SK-N-SH treated with all-trans-retinoic acid at 6 μM for 48 hours (cell line): ENCODE measurements around the gene RYK.
"Not testable (repeated sequence)": the region's sequence is repeated elsewhere in the genome, so short reads cannot be mapped to it uniquely, and the experiment has no call there.

Experiments
- ATAC-seq: fragments of 200-7000 bp; cut with Tn5 transposase; 3 replicates; pipeline ENCODE4 v1.9.1; 2020; ENCODE audit warnings: mild to moderate bottlenecking, moderate library complexity
- ARNTL ChIP-seq: fragments of 450-650 bp; formaldehyde crosslinking; IDR thresholded peaks from 2 replicates; pipeline ENCODE4 v1.5.0; 2020; ENCODE audit warnings: low read depth, mild to moderate bottlenecking, moderate library complexity, borderline replicate concordance
- BACH2 ChIP-seq: fragments of 250-450 bp; sonication (Bioruptor Pico); IDR thresholded peaks from 2 replicates; pipeline ENCODE4 v1.9.0; 2021; ENCODE audit warnings: mild to moderate bottlenecking, borderline replicate concordance
- CSDC2 ChIP-seq: fragments of 250-450 bp; sonication (Bioruptor Pico); IDR thresholded peaks from 2 replicates; pipeline ENCODE4 v1.5.0; 2020; ENCODE audit warnings: mild to moderate bottlenecking, moderate library complexity
- ESRRG ChIP-seq: fragments of 250-450 bp; sonication (Bioruptor Pico); IDR thresholded peaks from 2 replicates; pipeline ENCODE4 v1.6.1; 2021; ENCODE audit warnings: mild to moderate bottlenecking
- GLIS3 ChIP-seq: fragments of 250-450 bp; sonication (Bioruptor Pico); IDR thresholded peaks from 2 replicates; pipeline ENCODE4 v1.5.0; 2020; ENCODE audit warnings: mild to moderate bottlenecking, moderate library complexity
- ISL1 ChIP-seq: fragments of 250-450 bp; sonication (Bioruptor Pico); IDR thresholded peaks from 2 replicates; pipeline ENCODE4 v2.1.2; 2022; ENCODE audit warnings: mild to moderate bottlenecking, moderate library complexity
- OSR1 ChIP-seq: fragments of 250-450 bp; sonication (Bioruptor Pico); IDR thresholded peaks from 2 replicates; pipeline ENCODE4 v1.8.0; 2022; ENCODE audit warnings: moderate library complexity, mild to moderate bottlenecking, inconsistent platforms
- PPARA ChIP-seq: fragments of 250-450 bp; sonication (Bioruptor Pico); IDR thresholded peaks from 2 replicates; pipeline ENCODE4 v1.5.0; 2020; ENCODE audit warnings: mild to moderate bottlenecking, borderline replicate concordance
- RARB ChIP-seq: fragments of 250-450 bp; sonication (Bioruptor Pico); IDR thresholded peaks from 2 replicates; pipeline ENCODE4 v1.8.0; 2021; ENCODE audit warnings: mild to moderate bottlenecking, moderate library complexity
- SNAI2 ChIP-seq: fragments of 250-450 bp; sonication (Bioruptor Pico); IDR thresholded peaks from 2 replicates; pipeline ENCODE4 v1.5.0; 2020; ENCODE audit warnings: mild to moderate bottlenecking, moderate library complexity
- TCF4 ChIP-seq: fragments of 250-450 bp; sonication (Bioruptor Pico); IDR thresholded peaks from 2 replicates; pipeline ENCODE4 v1.8.0; 2021; ENCODE audit warnings: mild to moderate bottlenecking, moderate library complexity, borderline replicate concordance
- TOX ChIP-seq: fragments of 250-450 bp; sonication (Bioruptor Pico); IDR thresholded peaks from 2 replicates; pipeline ENCODE4 v1.8.0; 2021; ENCODE audit warnings: mild to moderate bottlenecking, moderate library complexity, borderline replicate concordance
- ZC3H10 ChIP-seq: fragments of 250-450 bp; sonication (Bioruptor Pico); IDR thresholded peaks from 2 replicates; pipeline ENCODE4 v1.5.1; 2021; ENCODE audit warnings: mild to moderate bottlenecking, moderate library complexity
- ZFP3 ChIP-seq: fragments of 250-450 bp; sonication (Bioruptor Pico); IDR thresholded peaks from 2 replicates; pipeline ENCODE4 v1.5.0; 2020; ENCODE audit warnings: mild to moderate bottlenecking, moderate library complexity
- ZFP30 ChIP-seq: fragments of 450-650 bp; formaldehyde crosslinking; IDR thresholded peaks from 2 replicates; pipeline ENCODE4 v1.5.0; 2022; ENCODE audit warnings: mild to moderate bottlenecking, moderate library complexity
- ZNF565 ChIP-seq: fragments of 450-650 bp; formaldehyde crosslinking; conservative IDR thresholded peaks from 2 replicates; pipeline ENCODE4 v1.5.0; 2020; ENCODE audit warnings: low read depth, mild to moderate bottlenecking, moderate library complexity
- ZNF70 ChIP-seq: fragments of 450-650 bp; formaldehyde crosslinking; IDR thresholded peaks from 2 replicates; pipeline ENCODE4 v1.5.0; 2020; ENCODE audit warnings: mild to moderate bottlenecking, moderate library complexity
- ZNF8 ChIP-seq: fragments of 450-650 bp; formaldehyde crosslinking; IDR thresholded peaks from 2 replicates; pipeline ENCODE4 v1.5.0; 2020; ENCODE audit warnings: mild to moderate bottlenecking, moderate library complexity
- TF ChIP-seq, protein P1 (sequence below): fragments of 250-450 bp; sonication (Bioruptor Pico); IDR thresholded peaks from 2 replicates; pipeline ENCODE4 v1.8.0; 2021; ENCODE audit warnings: low read depth, mild to moderate bottlenecking, moderate library complexity, borderline replicate concordance
- TF ChIP-seq, protein P2 (sequence below): fragments of 250-450 bp; sonication (Bioruptor Pico); IDR thresholded peaks from 2 replicates; pipeline ENCODE4 v1.5.1; 2020; ENCODE audit warnings: low read depth, mild to moderate bottlenecking, moderate library complexity
- TF ChIP-seq, protein P3 (sequence below): fragments of 250-450 bp; sonication (Bioruptor Pico); IDR thresholded peaks from 2 replicates; pipeline ENCODE4 v1.8.0; 2020; ENCODE audit warnings: mild to moderate bottlenecking, moderate library complexity, borderline replicate concordance
- TF ChIP-seq, protein P4 (sequence below): fragments of 250-450 bp; sonication (Bioruptor Pico); IDR thresholded peaks from 2 replicates; pipeline ENCODE4 v1.5.1; 2021; ENCODE audit warnings: mild to moderate bottlenecking, moderate library complexity

Gene RYK

DNA sequence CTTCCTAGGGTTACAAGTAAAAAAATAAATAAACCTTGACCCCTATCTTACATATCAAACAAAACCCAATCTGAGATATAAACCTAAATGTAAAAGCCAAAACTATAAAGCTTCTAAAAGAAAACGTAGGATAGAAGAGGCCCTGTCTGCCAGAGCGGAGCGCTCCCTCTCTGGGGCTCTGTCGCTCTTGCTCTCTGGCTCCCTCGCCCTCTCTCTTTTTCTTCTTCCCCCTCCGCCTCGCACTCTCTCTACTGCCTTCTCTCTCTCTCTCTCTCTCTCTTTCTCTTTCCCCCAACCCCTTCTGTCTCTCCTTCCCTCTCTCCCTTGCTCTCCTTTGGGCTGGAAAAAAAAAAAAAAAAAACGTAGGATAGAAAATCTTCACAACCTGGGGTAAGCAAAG lies 21.6 kb downstream of the RYK start:
- no peak for ATAC-seq
- TF ChIP-seq CSDC2 (no peak), ZFP3 (no peak), ARNTL (CRISPR knock-in tag) (no peak), TCF4 (CRISPR knock-in tag) (no peak), BACH2 (no peak), PPARA (CRISPR knock-in tag) (no peak), ZNF565 (CRISPR knock-in tag) (no peak)
- TF ChIP-seq, protein P1, sequence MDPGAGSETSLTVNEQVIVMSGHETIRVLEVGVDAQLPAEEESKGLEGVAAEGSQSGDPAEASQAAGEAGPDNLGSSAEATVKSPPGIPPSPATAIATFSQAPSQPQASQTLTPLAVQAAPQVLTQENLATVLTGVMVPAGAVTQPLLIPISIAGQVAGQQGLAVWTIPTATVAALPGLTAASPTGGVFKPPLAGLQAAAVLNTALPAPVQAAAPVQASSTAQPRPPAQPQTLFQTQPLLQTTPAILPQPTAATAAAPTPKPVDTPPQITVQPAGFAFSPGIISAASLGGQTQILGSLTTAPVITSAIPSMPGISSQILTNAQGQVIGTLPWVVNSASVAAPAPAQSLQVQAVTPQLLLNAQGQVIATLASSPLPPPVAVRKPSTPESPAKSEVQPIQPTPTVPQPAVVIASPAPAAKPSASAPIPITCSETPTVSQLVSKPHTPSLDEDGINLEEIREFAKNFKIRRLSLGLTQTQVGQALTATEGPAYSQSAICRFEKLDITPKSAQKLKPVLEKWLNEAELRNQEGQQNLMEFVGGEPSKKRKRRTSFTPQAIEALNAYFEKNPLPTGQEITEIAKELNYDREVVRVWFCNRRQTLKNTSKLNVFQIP, result no peak
- TF ChIP-seq, protein P2, sequence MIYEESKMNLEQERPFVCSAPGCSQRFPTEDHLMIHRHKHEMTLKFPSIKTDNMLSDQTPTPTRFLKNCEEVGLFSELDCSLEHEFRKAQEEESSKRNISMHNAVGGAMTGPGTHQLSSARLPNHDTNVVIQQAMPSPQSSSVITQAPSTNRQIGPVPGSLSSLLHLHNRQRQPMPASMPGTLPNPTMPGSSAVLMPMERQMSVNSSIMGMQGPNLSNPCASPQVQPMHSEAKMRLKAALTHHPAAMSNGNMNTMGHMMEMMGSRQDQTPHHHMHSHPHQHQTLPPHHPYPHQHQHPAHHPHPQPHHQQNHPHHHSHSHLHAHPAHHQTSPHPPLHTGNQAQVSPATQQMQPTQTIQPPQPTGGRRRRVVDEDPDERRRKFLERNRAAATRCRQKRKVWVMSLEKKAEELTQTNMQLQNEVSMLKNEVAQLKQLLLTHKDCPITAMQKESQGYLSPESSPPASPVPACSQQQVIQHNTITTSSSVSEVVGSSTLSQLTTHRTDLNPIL (CRISPR knock-in tag), result no peak
- TF ChIP-seq, protein P3, sequence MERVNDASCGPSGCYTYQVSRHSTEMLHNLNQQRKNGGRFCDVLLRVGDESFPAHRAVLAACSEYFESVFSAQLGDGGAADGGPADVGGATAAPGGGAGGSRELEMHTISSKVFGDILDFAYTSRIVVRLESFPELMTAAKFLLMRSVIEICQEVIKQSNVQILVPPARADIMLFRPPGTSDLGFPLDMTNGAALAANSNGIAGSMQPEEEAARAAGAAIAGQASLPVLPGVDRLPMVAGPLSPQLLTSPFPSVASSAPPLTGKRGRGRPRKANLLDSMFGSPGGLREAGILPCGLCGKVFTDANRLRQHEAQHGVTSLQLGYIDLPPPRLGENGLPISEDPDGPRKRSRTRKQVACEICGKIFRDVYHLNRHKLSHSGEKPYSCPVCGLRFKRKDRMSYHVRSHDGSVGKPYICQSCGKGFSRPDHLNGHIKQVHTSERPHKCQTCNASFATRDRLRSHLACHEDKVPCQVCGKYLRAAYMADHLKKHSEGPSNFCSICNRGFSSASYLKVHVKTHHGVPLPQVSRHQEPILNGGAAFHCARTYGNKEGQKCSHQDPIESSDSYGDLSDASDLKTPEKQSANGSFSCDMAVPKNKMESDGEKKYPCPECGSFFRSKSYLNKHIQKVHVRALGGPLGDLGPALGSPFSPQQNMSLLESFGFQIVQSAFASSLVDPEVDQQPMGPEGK (CRISPR knock-in tag), result no peak

DNA sequence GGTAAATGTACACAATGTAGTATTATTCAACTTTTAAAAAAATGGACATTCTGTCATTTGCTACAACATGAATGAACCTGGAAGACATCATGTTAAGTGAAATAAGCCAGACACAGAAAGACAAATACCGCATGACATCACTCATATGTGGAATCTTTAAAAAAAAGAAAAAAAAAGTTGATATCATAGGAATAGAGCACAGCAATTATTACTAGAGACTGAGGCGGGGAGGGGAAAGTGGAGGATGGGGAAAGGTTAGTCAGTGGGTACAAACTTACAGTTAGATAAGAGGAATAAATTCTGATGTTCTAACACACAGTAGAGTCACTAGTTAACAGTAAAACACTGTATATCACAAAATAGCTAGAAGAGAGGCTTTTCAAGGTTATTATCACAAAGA lies 22.2 kb downstream of the RYK start:
- no peak for ATAC-seq

DNA sequence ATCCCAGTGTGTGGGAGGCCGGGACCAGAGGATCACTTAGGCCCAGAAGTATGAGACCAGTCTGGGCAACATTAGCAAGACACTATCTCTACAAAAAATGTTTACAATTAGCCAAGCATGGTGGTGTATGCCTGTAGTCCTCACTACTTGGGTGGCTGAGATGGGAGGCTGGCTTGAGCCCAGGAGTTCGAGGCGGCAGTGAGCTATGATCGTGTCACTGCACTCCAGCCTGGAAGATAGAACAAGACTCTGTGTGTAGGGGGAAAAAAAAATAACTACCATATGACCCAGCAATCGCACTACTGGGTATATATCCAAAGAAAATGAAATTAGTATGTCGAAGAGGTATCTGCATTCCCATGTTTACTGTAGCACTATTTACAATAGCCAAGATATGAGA lies 22.6 kb downstream of the RYK start:
- TF ChIP-seq SNAI2 (CRISPR knock-in tag) (no peak), ISL1 (CRISPR knock-in tag) (no peak), TCF4 (CRISPR knock-in tag) (no peak), CSDC2 (no peak), PPARA (CRISPR knock-in tag) (no peak), TOX (CRISPR knock-in tag) (no peak)
- TF ChIP-seq, protein P2 (CRISPR knock-in tag), result no peak
- TF ChIP-seq, protein P4, sequence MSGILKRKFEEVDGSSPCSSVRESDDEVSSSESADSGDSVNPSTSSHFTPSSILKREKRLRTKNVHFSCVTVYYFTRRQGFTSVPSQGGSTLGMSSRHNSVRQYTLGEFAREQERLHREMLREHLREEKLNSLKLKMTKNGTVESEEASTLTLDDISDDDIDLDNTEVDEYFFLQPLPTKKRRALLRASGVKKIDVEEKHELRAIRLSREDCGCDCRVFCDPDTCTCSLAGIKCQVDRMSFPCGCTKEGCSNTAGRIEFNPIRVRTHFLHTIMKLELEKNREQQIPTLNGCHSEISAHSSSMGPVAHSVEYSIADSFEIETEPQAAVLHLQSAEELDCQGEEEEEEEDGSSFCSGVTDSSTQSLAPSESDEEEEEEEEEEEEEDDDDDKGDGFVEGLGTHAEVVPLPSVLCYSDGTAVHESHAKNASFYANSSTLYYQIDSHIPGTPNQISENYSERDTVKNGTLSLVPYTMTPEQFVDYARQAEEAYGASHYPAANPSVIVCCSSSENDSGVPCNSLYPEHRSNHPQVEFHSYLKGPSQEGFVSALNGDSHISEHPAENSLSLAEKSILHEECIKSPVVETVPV (CRISPR knock-in tag), result no peak
- ATAC-seq, result no peak

More for the DNA sequence above, 22.2 kb downstream of the RYK start:
- TF ChIP-seq TOX (CRISPR knock-in tag) (no peak), TCF4 (CRISPR knock-in tag) (no peak), GLIS3 (CRISPR knock-in tag) (no peak), ZC3H10 (CRISPR knock-in tag) (no peak), ARNTL (CRISPR knock-in tag) (no peak), ZFP30 (CRISPR knock-in tag) (0 out of 2 replicates have a peak, but pooled peaks have one; percentile 14), RARB (CRISPR knock-in tag) (no peak), ISL1 (CRISPR knock-in tag) (peak; percentile 36; the same call in 1 of the 2 replicates), ZNF70 (CRISPR knock-in tag) (peak; percentile 77), ZNF8 (CRISPR knock-in tag) (no peak)
- TF ChIP-seq, all 23 proteins: peak for 3

DNA sequence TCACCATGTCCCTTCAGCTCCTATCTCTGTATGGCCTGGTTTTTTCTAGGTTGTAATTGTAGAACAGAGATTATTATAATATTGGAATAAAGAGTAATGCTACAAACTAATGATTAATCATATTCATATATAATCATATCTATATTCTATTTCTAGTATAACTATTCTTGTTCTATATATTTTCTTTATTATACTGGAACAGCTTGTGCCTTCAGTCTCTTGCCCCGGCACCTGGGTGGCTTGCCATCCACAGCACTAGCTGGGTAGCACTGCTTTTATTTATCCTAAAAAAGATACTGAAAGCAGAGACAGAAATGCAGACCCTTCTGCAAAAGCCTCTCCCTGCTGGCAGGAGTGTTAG lies 25.9 kb downstream of the RYK start:
- ATAC-seq, result not testable (repeated sequence)

DNA sequence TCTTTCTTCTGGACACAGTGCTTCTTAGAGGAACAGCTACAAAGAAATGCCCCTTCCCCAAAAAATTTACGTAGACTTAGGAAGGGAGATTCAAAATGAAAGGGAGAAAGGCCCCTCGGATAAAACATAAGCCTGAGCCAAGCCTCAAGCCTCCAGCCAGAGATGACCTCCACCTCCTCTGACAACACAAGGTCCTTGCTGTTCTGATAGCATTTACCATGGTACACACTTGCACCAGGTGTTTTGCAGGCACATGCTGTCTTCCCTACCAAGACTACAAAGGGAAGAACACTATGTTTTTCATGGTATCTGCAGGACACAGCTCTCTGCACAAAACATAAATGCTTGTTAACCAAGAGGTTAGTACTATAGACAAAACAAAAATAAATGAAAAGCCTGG lies 27.8 kb downstream of the RYK start:
- ATAC-seq, result no peak
- TF ChIP-seq ZFP30 (CRISPR knock-in tag) (no peak), ESRRG (no peak), GLIS3 (CRISPR knock-in tag) (no peak), CSDC2 (no peak), ZFP3 (no peak), ARNTL (CRISPR knock-in tag) (no peak), ISL1 (CRISPR knock-in tag) (no peak), TCF4 (CRISPR knock-in tag) (no peak), SNAI2 (CRISPR knock-in tag) (no peak), ZNF8 (CRISPR knock-in tag) (no peak), ZNF70 (CRISPR knock-in tag) (no peak), RARB (CRISPR knock-in tag) (no peak), OSR1 (CRISPR knock-in tag) (no peak), BACH2 (no peak), TOX (CRISPR knock-in tag) (no peak)
- TF ChIP-seq, protein P3 (CRISPR knock-in tag), result no peak
- TF ChIP-seq, protein P2 (CRISPR knock-in tag), result no peak
